Neuronal stem cell (in vitro differentiated cells): ENCODE data around the gene CAMK4.

ENCODE experiments used
- DNase-seq: peaks from one replicate; pipeline ENCODE4 v3.0.0-alpha.2; 2013; ENCODE audit warnings: low spot score
- H2AFZ ChIP-seq: one replicate; pipeline ENCODE4 v1.6.1; 2013; ENCODE audit warnings: mild to moderate bottlenecking, low read length, inconsistent platforms
- H2AK5ac ChIP-seq: 2 replicates; pipeline ENCODE4 v1.6.1; 2013; ENCODE audit warnings: low read depth, mild to moderate bottlenecking, inconsistent platforms, low read length, moderate library complexity, mixed read lengths
- H2BK120ac ChIP-seq: 2 replicates; pipeline ENCODE4 v1.6.1; 2013; ENCODE audit warnings: low read depth, mild to moderate bottlenecking, inconsistent platforms, low read length, moderate library complexity, mixed read lengths
- H2BK12ac ChIP-seq: one replicate; pipeline ENCODE4 v1.6.1; 2013; ENCODE audit warnings: low read length, inconsistent platforms
- H2BK15ac ChIP-seq: 2 replicates; pipeline ENCODE4 v1.6.1; 2013; ENCODE audit warnings: mild to moderate bottlenecking, low read length, inconsistent platforms, mixed read lengths
- H2BK5ac ChIP-seq: one replicate; pipeline ENCODE4 v1.6.1; 2013; ENCODE audit warnings: inconsistent platforms, mild to moderate bottlenecking, low read length, moderate library complexity
- H3K14ac ChIP-seq: one replicate; pipeline ENCODE4 v1.6.1; 2013; ENCODE audit warnings: low read length, inconsistent platforms
- H3K18ac ChIP-seq: 2 replicates; pipeline ENCODE4 v1.6.1; 2013; ENCODE audit warnings: low read length, inconsistent platforms
- H3K23ac ChIP-seq: 2 replicates; pipeline ENCODE4 v1.6.1; 2013; ENCODE audit warnings: low read depth, mild to moderate bottlenecking, mixed read lengths, low read length, inconsistent platforms; ENCODE audit not compliant: poor library complexity
- H3K27ac ChIP-seq: replicated peaks from 3 replicates; pipeline ENCODE4 v1.5.1; 2013; ENCODE audit warnings: low read length, inconsistent platforms
- H3K27me3 ChIP-seq, 3 experiments: 2 replicates each; pipeline ENCODE4 v1.6.1; 2013; ENCODE audit warnings: low read length in 3 of 3, mild to moderate bottlenecking in 2 of 3, inconsistent platforms in 1 of 3, low read depth in 1 of 3, mixed read lengths in 1 of 3, moderate library complexity in 1 of 3; ENCODE audit not compliant: control insufficient read depth in 3 of 3, insufficient read depth in 3 of 3
- H3K36me3 ChIP-seq, 2 donors: replicated peaks in 1 of 2; 2 replicates each; pipeline ENCODE4 v1.6.1; 2013; ENCODE audit warnings: low read length in 2 of 2; ENCODE audit not compliant: control insufficient read depth in 2 of 2, insufficient read depth in 2 of 2
- H3K4ac ChIP-seq: 2 replicates; pipeline ENCODE4 v1.6.1; 2013; ENCODE audit warnings: inconsistent platforms, mild to moderate bottlenecking, low read length, moderate library complexity
- H3K4me1 ChIP-seq, 2 donors: 1 replicate in 1 of 2; 2 replicates in 1 of 2; pipeline ENCODE4 v1.6.1; 2013; ENCODE audit warnings: low read length in 2 of 2, low read depth in 1 of 2; ENCODE audit not compliant: control insufficient read depth in 2 of 2, insufficient read depth in 1 of 2
- H3K4me2 ChIP-seq: one replicate; pipeline ENCODE4 v1.6.1; 2013; ENCODE audit warnings: mild to moderate bottlenecking, low read length, inconsistent platforms; ENCODE audit not compliant: insufficient read depth, poor library complexity, severe bottlenecking
- H3K4me3 ChIP-seq, 2 donors: 2 replicates each; pipeline ENCODE4 v1.5.1; 2013; ENCODE audit warnings: low read length in 2 of 2, mild to moderate bottlenecking in 2 of 2, inconsistent platforms in 1 of 2, moderate library complexity in 1 of 2
- H3K79me1 ChIP-seq: one replicate; pipeline ENCODE4 v1.6.1; 2013; ENCODE audit warnings: low read depth, mild to moderate bottlenecking, inconsistent platforms, low read length, moderate library complexity
- H3K9ac ChIP-seq: one replicate; pipeline ENCODE4 v1.6.1; 2013; ENCODE audit warnings: mild to moderate bottlenecking, low read depth, low read length, inconsistent platforms; ENCODE audit not compliant: poor library complexity
- H3K9me3 ChIP-seq, 2 donors: replicated peaks in 1 of 2; 2 replicates each; pipeline versions ENCODE3 to v1.6.1; 2013; ENCODE audit warnings: low read length in 2 of 2, mild to moderate bottlenecking in 2 of 2, inconsistent platforms in 1 of 2, low read depth in 1 of 2, mixed read lengths in 1 of 2, moderate library complexity in 1 of 2; ENCODE audit not compliant: control insufficient read depth in 2 of 2, insufficient read depth in 1 of 2
- H4K8ac ChIP-seq: one replicate; pipeline ENCODE4 v1.6.1; 2013; ENCODE audit warnings: low read depth, mild to moderate bottlenecking, inconsistent platforms, low read length, moderate library complexity
- H4K91ac ChIP-seq: one replicate; pipeline ENCODE4 v1.6.1; 2013; ENCODE audit warnings: low read length, low read depth, mild to moderate bottlenecking, inconsistent platforms; ENCODE audit not compliant: poor library complexity
- WGBS, 2 donors: extraction: QIAGEN DNeasy Blood & Tissue Kit; methylation state at CpG; one replicate each; pipeline ENCODE4 v1.1.7; 2013; ENCODE audit warnings: missing lambda C conversion rate in 2 of 2, mixed read lengths in 1 of 2; ENCODE audit not compliant: insufficient read length in 2 of 2, insufficient replicate concordance in 1 of 2; ENCODE audit errors: extremely low coverage in 2 of 2; 5-methylcytosine and 5-hydroxymethylcytosine counted together

Gene CAMK4

GRCh38 chr5:111422747-111423720 lies 198.8 kb downstream of the CAMK4 start:
- no peaks in the 10 kb centered on the region for H3K27me3 ChIP-seq
- no peak overlapping the region for H3K4ac ChIP-seq
- DNase-seq: no peak
- no peaks in the 10 kb centered on the region for H3K9me3 ChIP-seq
- no peak overlapping the region for H3K27ac ChIP-seq
- no peak overlapping the region for H4K91ac ChIP-seq
- WGBS, 2 donors: no CpG with 5 or more reads among the region's 4 CpGs
- H2AFZ ChIP-seq: no peak overlapping the region
- no peak overlapping the region for H3K14ac ChIP-seq
- no peak overlapping the region for H3K23ac ChIP-seq
- H3K18ac ChIP-seq: no peak overlapping the region
- H3K9ac ChIP-seq: no peak overlapping the region
- no peak overlapping the region for H3K4me3 ChIP-seq
- H3K4me1 ChIP-seq: peaks cover 0 to 2% of the 10 kb centered on the region in 2 donors
- H2BK120ac ChIP-seq: no peak overlapping the region
- H2BK15ac ChIP-seq: no peak overlapping the region
- no peak overlapping the region for H3K4me2 ChIP-seq
- no peak overlapping the region for H2BK12ac ChIP-seq
- H2BK5ac ChIP-seq: no peak overlapping the region
- no peaks in the 10 kb centered on the region for H3K79me1 ChIP-seq
- no peak overlapping the region for H2AK5ac ChIP-seq
- no peaks in the 10 kb centered on the region for H3K36me3 ChIP-seq
- no peak overlapping the region for H4K8ac ChIP-seq

GRCh38 chr5:111425205-111425604 lies 201.0 kb downstream of the CAMK4 start:
- no peak overlapping the region for H3K4ac ChIP-seq
- no peak overlapping the region for H2BK15ac ChIP-seq
- no peak overlapping the region for H2BK12ac ChIP-seq
- H2AFZ ChIP-seq: no peak overlapping the region
- no peaks in the 10 kb centered on the region for H3K27me3 ChIP-seq
- peaks cover 0 to 2% of the 10 kb centered on the region in 2 donors for H3K4me1 ChIP-seq
- no peak overlapping the region for H2BK5ac ChIP-seq
- no peaks in the 10 kb centered on the region for H3K36me3 ChIP-seq
- no peak overlapping the region for H3K27ac ChIP-seq
- no peak overlapping the region for H3K9ac ChIP-seq
- no CpG with 5 or more reads among the region's 1 CpG for WGBS, 2 donors
- no peak overlapping the region for H3K18ac ChIP-seq
- H3K4me3 ChIP-seq: no peak overlapping the region
- no peaks in the 10 kb centered on the region for H3K79me1 ChIP-seq
- H2BK120ac ChIP-seq: no peak overlapping the region
- DNase-seq: no peak
- H4K91ac ChIP-seq: no peak overlapping the region
- H3K23ac ChIP-seq: no peak overlapping the region
- no peak overlapping the region for H3K14ac ChIP-seq
- H2AK5ac ChIP-seq: no peak overlapping the region
- H3K9me3 ChIP-seq: no peaks in the 10 kb centered on the region
- no peak overlapping the region for H3K4me2 ChIP-seq
- H4K8ac ChIP-seq: no peak overlapping the region

GRCh38 chr5:111427762-111428161 lies 203.6 kb downstream of the CAMK4 start:
- no peaks in the 10 kb centered on the region for H3K9me3 ChIP-seq
- no peaks in the 10 kb centered on the region for H3K79me1 ChIP-seq
- H2AFZ ChIP-seq: no peak overlapping the region
- peak overlapping the region; percentile 17 for H3K14ac ChIP-seq
- no peak overlapping the region for H3K4me2 ChIP-seq
- H2BK12ac ChIP-seq: no peak overlapping the region
- WGBS, 2 donors: no CpG with 5 or more reads among the region's 5 CpGs
- H3K18ac ChIP-seq: no peak overlapping the region
- no peak overlapping the region for H2BK15ac ChIP-seq
- no peaks in the 10 kb centered on the region for H3K36me3 ChIP-seq
- H2AK5ac ChIP-seq: no peak overlapping the region
- no peak overlapping the region for H2BK120ac ChIP-seq
- no peak overlapping the region for H2BK5ac ChIP-seq
- H3K27me3 ChIP-seq: no peaks in the 10 kb centered on the region
- no peak overlapping the region for H3K9ac ChIP-seq
- no peak overlapping the region for H3K23ac ChIP-seq
- H3K4ac ChIP-seq: no peak overlapping the region
- H3K4me1 ChIP-seq: no peaks in the 10 kb centered on the region
- no peak overlapping the region for H3K4me3 ChIP-seq
- no peak for DNase-seq
- H3K27ac ChIP-seq: no peak overlapping the region
- no peak overlapping the region for H4K8ac ChIP-seq
- H4K91ac ChIP-seq: no peak overlapping the region

- Histone ChIP-seq H3K4ac (no peak overlapping the region), H2BK12ac (no peak overlapping the region), H3K4me1 (no peaks in the 10 kb centered on the region), H3K9me3 (no peaks in the 10 kb centered on the region), H3K23ac (no peak overlapping the region), H2BK15ac (no peak overlapping the region), H3K18ac (no peak overlapping the region), H3K9ac (no peak overlapping the region), H3K4me3 (no peak overlapping the region), H2AFZ (no peak overlapping the region), H3K27me3 (no peaks in the 10 kb centered on the region), H2AK5ac (no peak overlapping the region), H3K27ac (no peak overlapping the region), H2BK5ac (no peak overlapping the region), H3K36me3 (no peaks in the 10 kb centered on the region), H3K79me1 (no peaks in the 10 kb centered on the region), H3K4me2 (no peak overlapping the region), H4K91ac (no peak overlapping the region), H2BK120ac (no peak overlapping the region), H4K8ac (no peak overlapping the region), H3K14ac (no peak overlapping the region)
- no peak for DNase-seq
Observed at GRCh38 chr5:111432883-111433536, 208.8 kb downstream of the CAMK4 start.
